Esophagus muscularis mucosa (tissue), 4 donors: ENCODE data around the gene TAS1R2. TPM values are rescaled to one million over a fixed set of nuclear protein-coding genes. Genes with fewer than 3 reads are reported as not detected.
"Not testable (repeated sequence)": the region's sequence is repeated elsewhere in the genome, so short reads cannot be mapped to it uniquely, and the experiment has no call there.

Experiments
- DNase-seq: peaks from one replicate; pipeline ENCODE4 v3.0.0-alpha.2; 2017; ENCODE audit errors: extremely low spot score
- H3K27ac ChIP-seq, 4 donors: fragments of 200-600 bp; sonication (generic); replicated peaks in 1 of 4; 1 replicate in 3 of 4; 2 replicates in 1 of 4; pipeline ENCODE4 v1.5.1; 2016 to 2019; ENCODE audit warnings: mild to moderate bottlenecking in 1 of 4
- H3K27me3 ChIP-seq, 4 donors: fragments of 200-600 bp; sonication (generic); one replicate each; pipeline versions ENCODE4 v1.5.1 to v1.6.0; 2016 to 2019
- H3K36me3 ChIP-seq, 4 donors: fragments of 200-600 bp; sonication (generic); one replicate each; pipeline ENCODE4 v1.5.1; 2016 to 2019
- H3K4me1 ChIP-seq, 4 donors: fragments of 200-600 bp; sonication (generic); one replicate each; pipeline ENCODE4 v1.5.1; 2016 to 2019
- H3K4me3 ChIP-seq, 4 donors: fragments of 200-600 bp; sonication (generic); 1 replicate in 2 of 4; 2 replicates in 2 of 4; pipeline ENCODE4 v1.5.1; 2016 to 2019; ENCODE audit warnings: mild to moderate bottlenecking in 4 of 4, moderate library complexity in 1 of 4
- H3K9me3 ChIP-seq, 4 donors: fragments of 200-600 bp; sonication (generic); 1 replicate in 3 of 4; 2 replicates in 1 of 4; pipeline ENCODE4 v1.5.1; 2016 to 2019
- CTCF ChIP-seq, 3 experiments: fragments of 200-600 bp in 2 of 3; fragments of 450-650 bp in 1 of 3; sonication (generic) in 2 of 3; IDR thresholded peaks; one replicate each; pipeline ENCODE4 v1.5.1; 2017 to 2019; ENCODE audit warnings: antibody characterized with exemption in 3 of 3, mild to moderate bottlenecking in 2 of 3, moderate library complexity in 1 of 3
- EP300 ChIP-seq: sonication (generic); formaldehyde crosslinking; IDR thresholded peaks from one replicate; pipeline ENCODE4 v1.6.1; 2017; ENCODE audit warnings: antibody characterized with exemption
- POLR2A ChIP-seq: fragments of 450-650 bp; IDR thresholded peaks from one replicate; pipeline ENCODE4 v1.6.1; 2017; ENCODE audit warnings: antibody characterized with exemption, moderate library complexity, mild to moderate bottlenecking, low read depth
- POLR2AphosphoS5 ChIP-seq, 2 donors: sonication (generic); formaldehyde crosslinking; IDR thresholded peaks; one replicate each; pipeline ENCODE4 v1.6.1; 2017; ENCODE audit warnings: antibody characterized with exemption in 2 of 2
- WGBS: methylation state at CpG from one replicate; pipeline ENCODE4 v1.1.5; 2018; 5-methylcytosine and 5-hydroxymethylcytosine counted together
- intact Hi-C: fragments of 100-400 bp; cut with DNase I; formaldehyde crosslinking; loops from one replicate; pipeline ENCODE4 v1.15.1; 2023
- total RNA-seq, 4 donors: library from RNA; depleted of rRNA; stranded (reverse); fragments of >200 nt; gene quantifications; one replicate each; pipeline versions ENCODE4 v1.1.0 to v1.2.1, GENCODE V29; 2016

Gene TAS1R2
- total RNA-seq, 4 donors from 2014 or later: not detected

GRCh38 chr1:18872071-18872611, 12.7 kb upstream of the TAS1R2 start:
- DNase-seq: no peak
- TF ChIP-seq CTCF (IDR thresholded peaks at IDR 0.05): no peak
- TF ChIP-seq EP300: no peak
- no peak for TF ChIP-seq POLR2AphosphoS5 (IDR thresholded peaks at IDR 0.05)
- TF ChIP-seq POLR2A: no peak
- H3K27ac ChIP-seq: no peak overlapping the region
- intact Hi-C loops: no loop called here
- H3K4me1 ChIP-seq: peaks cover 3 to 16% (median 13%) of the 10 kb centered on the region in 4 donors
- H3K36me3 ChIP-seq: peaks cover 0 to 29% (median 14%) of the 10 kb centered on the region in 4 donors
- H3K9me3 ChIP-seq: no peaks in the 10 kb centered on the region
- H3K27me3 ChIP-seq: peaks cover 0 to 9% (median 0%) of the 10 kb centered on the region in 4 donors
- no peak overlapping the region for H3K4me3 ChIP-seq
- WGBS: no CpG with 5 or more reads among the region's 8 CpGs

GRCh38 chr1:18871401-18872070, 12.1 kb upstream of the TAS1R2 start:
- peaks cover 0 to 9% (median 0%) of the 10 kb centered on the region in 4 donors for H3K27me3 ChIP-seq
- H3K4me1 ChIP-seq: peaks cover 3 to 16% (median 13%) of the 10 kb centered on the region in 4 donors
- WGBS: 89% methylated on average over 4 of the region's 7 CpGs
- no peaks in the 10 kb centered on the region for H3K9me3 ChIP-seq
- DNase-seq: no peak
- no peak for TF ChIP-seq POLR2AphosphoS5 (IDR thresholded peaks at IDR 0.05)
- peaks cover 0 to 23% (median 11%) of the 10 kb centered on the region in 4 donors for H3K36me3 ChIP-seq
- no peak overlapping the region for H3K27ac ChIP-seq
- intact Hi-C loops: no loop called here
- H3K4me3 ChIP-seq: no peak overlapping the region

- H3K27ac ChIP-seq: no peak overlapping the region
- DNase-seq: no peak
- peaks cover 3 to 16% (median 13%) of the 10 kb centered on the region in 4 donors for H3K4me1 ChIP-seq
- peaks cover 0 to 23% (median 8%) of the 10 kb centered on the region in 4 donors for H3K36me3 ChIP-seq
- no peak overlapping the region for H3K4me3 ChIP-seq
- intact Hi-C loops: no loop called here
- peaks cover 0 to 9% (median 0%) of the 10 kb centered on the region in 4 donors for H3K27me3 ChIP-seq
- WGBS: 91% methylated on average over 10 of the region's 10 CpGs
- H3K9me3 ChIP-seq: no peaks in the 10 kb centered on the region
- TF ChIP-seq POLR2AphosphoS5 (IDR thresholded peaks at IDR 0.05): no peak
- TF ChIP-seq EP300: no peak
- TF ChIP-seq POLR2A: no peak
- TF ChIP-seq CTCF (IDR thresholded peaks at IDR 0.05): no peak
These were observed 11.5 kb upstream of the TAS1R2 start for GRCh38 chr1:18870957-18871356.

- Histone ChIP-seq H3K4me1 (peaks cover 3 to 16% (median 11%) of the 10 kb centered on the region in 4 donors), H3K36me3 (peaks cover 0 to 23% (median 8%) of the 10 kb centered on the region in 4 donors)
- H3K27me3 ChIP-seq, intact Hi-C loops, DNase-seq, H3K4me3 ChIP-seq, H3K9me3 ChIP-seq, H3K27ac ChIP-seq: not testable (repeated sequence)
- WGBS: 64% methylated on average over 3 of the region's 3 CpGs
These were observed 11.1 kb upstream of the TAS1R2 start for GRCh38 chr1:18870595-18870865.

- peaks cover 0 to 23% (median 8%) of the 10 kb centered on the region in 4 donors for H3K36me3 ChIP-seq
- H3K27ac ChIP-seq: no peak overlapping the region
- intact Hi-C loops: no loop called here
- DNase-seq: no peak
- TF ChIP-seq POLR2A: no peak
- TF ChIP-seq POLR2AphosphoS5 (IDR thresholded peaks at IDR 0.05): no peak
- no peak for TF ChIP-seq EP300
- no peak for TF ChIP-seq CTCF (IDR thresholded peaks at IDR 0.05)
- H3K4me3 ChIP-seq: no peak overlapping the region
- no peaks in the 10 kb centered on the region for H3K9me3 ChIP-seq
- 61% methylated on average over 9 of the region's 9 CpGs for WGBS
- peaks cover 0 to 15% (median 0%) of the 10 kb centered on the region in 4 donors for H3K27me3 ChIP-seq
- peaks cover 2 to 12% (median 6%) of the 10 kb centered on the region in 4 donors for H3K4me1 ChIP-seq
These were observed 10.6 kb upstream of the TAS1R2 start for GRCh38 chr1:18869847-18870594.
